Stimulated activated naive CD8-positive, alpha-beta T cell treated with anti-CD3 and anti-CD28 coated beads, Interleukin-15, Interleukin-2, amounts not matched to agents 100 ng/mL and 50 ng/mL, for 24 hours (primary cell): ENCODE results near the gene SP2.
A peak's percentile ranks its signal among the peaks of the same experiment; 100 is the strongest.

Source experiments
- H3K27ac Mint-ChIP-seq: one replicate; pipeline ENCODE4 v1.8.0; 2021; ENCODE audit warnings: mild to moderate bottlenecking, mixed read lengths
- H3K27me3 Mint-ChIP-seq: one replicate; pipeline ENCODE4 v1.8.0; 2021; ENCODE audit warnings: mixed read lengths
- H3K36me3 Mint-ChIP-seq: one replicate; pipeline ENCODE4 v1.8.0; 2021; ENCODE audit warnings: low read depth, mixed read lengths
- H3K4me1 Mint-ChIP-seq: one replicate; pipeline ENCODE4 v1.8.0; 2021; ENCODE audit warnings: low read depth, mixed read lengths
- H3K4me3 Mint-ChIP-seq: one replicate; pipeline ENCODE4 v1.8.0; 2021; ENCODE audit warnings: mild to moderate bottlenecking, mixed read lengths
- H3K9me3 Mint-ChIP-seq: one replicate; pipeline ENCODE4 v1.8.0; 2021; ENCODE audit warnings: mixed read lengths

The SP2 gene

GRCh38 chr17:47878203-47879027, 17.6 kb upstream of the SP2 start:
- peaks cover 8% of the 10 kb centered on the region for H3K4me1 Mint-ChIP-seq
- H3K36me3 Mint-ChIP-seq: no peaks in the 10 kb centered on the region
- H3K27ac Mint-ChIP-seq: no peak overlapping the region
- H3K4me3 Mint-ChIP-seq: no peak overlapping the region
- peaks cover 32% of the 10 kb centered on the region for H3K27me3 Mint-ChIP-seq
- H3K9me3 Mint-ChIP-seq: no peaks in the 10 kb centered on the region

- peaks cover 25% of the 10 kb centered on the region for H3K27me3 Mint-ChIP-seq
- H3K9me3 Mint-ChIP-seq: no peaks in the 10 kb centered on the region
- H3K36me3 Mint-ChIP-seq: no peaks in the 10 kb centered on the region
- no peak overlapping the region for H3K27ac Mint-ChIP-seq
- no peak overlapping the region for H3K4me3 Mint-ChIP-seq
- H3K4me1 Mint-ChIP-seq: peaks cover 9% of the 10 kb centered on the region
Observed at GRCh38 chr17:47879028-47879585, 16.9 kb upstream of the SP2 start.

GRCh38 chr17:47879776-47880454, 16.1 kb upstream of the SP2 start:
- Mint-ChIP-seq H3K27ac (no peak overlapping the region), H3K4me3 (no peak overlapping the region), H3K36me3 (no peaks in the 10 kb centered on the region), H3K27me3 (peaks cover 18% of the 10 kb centered on the region), H3K9me3 (no peaks in the 10 kb centered on the region), H3K4me1 (peaks cover 9% of the 10 kb centered on the region)

GRCh38 chr17:47882247-47882646, 13.8 kb upstream of the SP2 start:
- Mint-ChIP-seq H3K27me3 (peaks cover 9% of the 10 kb centered on the region), H3K9me3 (no peaks in the 10 kb centered on the region), H3K36me3 (no peaks in the 10 kb centered on the region), H3K4me3 (no peak overlapping the region), H3K27ac (no peak overlapping the region), H3K4me1 (peaks cover 14% of the 10 kb centered on the region)

GRCh38 chr17:47882695-47883588, 13.1 kb upstream of the SP2 start:
- Mint-ChIP-seq H3K27me3 (peaks cover 8% of the 10 kb centered on the region), H3K4me1 (peaks cover 14% of the 10 kb centered on the region), H3K9me3 (no peaks in the 10 kb centered on the region), H3K27ac (no peak overlapping the region), H3K4me3 (no peak overlapping the region), H3K36me3 (no peaks in the 10 kb centered on the region)

- Mint-ChIP-seq H3K27me3 (peaks cover 4% of the 10 kb centered on the region), H3K9me3 (no peaks in the 10 kb centered on the region), H3K4me1 (peaks cover 13% of the 10 kb centered on the region), H3K27ac (no peak overlapping the region), H3K36me3 (no peaks in the 10 kb centered on the region), H3K4me3 (no peak overlapping the region)
Observed at GRCh38 chr17:47883589-47884426, 12.2 kb upstream of the SP2 start.

GRCh38 chr17:47884427-47884740, 11.7 kb upstream of the SP2 start:
- H3K4me3 Mint-ChIP-seq: no peak overlapping the region
- no peaks in the 10 kb centered on the region for H3K36me3 Mint-ChIP-seq
- no peak overlapping the region for H3K27ac Mint-ChIP-seq
- no peaks in the 10 kb centered on the region for H3K9me3 Mint-ChIP-seq
- H3K27me3 Mint-ChIP-seq: no peaks in the 10 kb centered on the region
- H3K4me1 Mint-ChIP-seq: peaks cover 8% of the 10 kb centered on the region

GRCh38 chr17:47884905-47885730, 10.9 kb upstream of the SP2 start:
- Mint-ChIP-seq H3K9me3 (no peaks in the 10 kb centered on the region), H3K4me3 (no peak overlapping the region), H3K27ac (no peak overlapping the region), H3K4me1 (peaks cover 8% of the 10 kb centered on the region), H3K36me3 (no peaks in the 10 kb centered on the region), H3K27me3 (no peaks in the 10 kb centered on the region)

- H3K27me3 Mint-ChIP-seq: no peaks in the 10 kb centered on the region
- H3K4me3 Mint-ChIP-seq: no peak overlapping the region
- H3K9me3 Mint-ChIP-seq: no peaks in the 10 kb centered on the region
- H3K4me1 Mint-ChIP-seq: peaks cover 12% of the 10 kb centered on the region
- no peaks in the 10 kb centered on the region for H3K36me3 Mint-ChIP-seq
- no peak overlapping the region for H3K27ac Mint-ChIP-seq
Observed at GRCh38 chr17:47888293-47888692, 7.7 kb upstream of the SP2 start.

- Mint-ChIP-seq H3K4me3 (no peak overlapping the region), H3K4me1 (peaks cover 24% of the 10 kb centered on the region), H3K27ac (no peak overlapping the region), H3K27me3 (no peaks in the 10 kb centered on the region), H3K36me3 (no peaks in the 10 kb centered on the region), H3K9me3 (no peaks in the 10 kb centered on the region)
Observed at GRCh38 chr17:47889734-47890529, 6.1 kb upstream of the SP2 start.

GRCh38 chr17:47891545-47892088, 4.4 kb upstream of the SP2 start:
- peak overlapping the region; percentile 32 for H3K27ac Mint-ChIP-seq
- no peaks in the 10 kb centered on the region for H3K27me3 Mint-ChIP-seq
- H3K4me1 Mint-ChIP-seq: peaks cover 20% of the 10 kb centered on the region
- no peak overlapping the region for H3K4me3 Mint-ChIP-seq
- H3K36me3 Mint-ChIP-seq: no peaks in the 10 kb centered on the region
- H3K9me3 Mint-ChIP-seq: no peaks in the 10 kb centered on the region

- H3K36me3 Mint-ChIP-seq: peaks cover 15% of the 10 kb centered on the region
- no peaks in the 10 kb centered on the region for H3K27me3 Mint-ChIP-seq
- no peaks in the 10 kb centered on the region for H3K9me3 Mint-ChIP-seq
- H3K4me3 Mint-ChIP-seq: peak overlapping the region; percentile 95
- H3K4me1 Mint-ChIP-seq: peaks cover 41% of the 10 kb centered on the region
- peak overlapping the region; percentile 91 for H3K27ac Mint-ChIP-seq
Observed at GRCh38 chr17:47894498-47895346, 1.3 kb upstream of the SP2 start.
